AG04450 (cell line): Measurements from ENCODE around the gene AK8. TPM values are rescaled to one million over a fixed set of nuclear protein-coding genes. Genes with fewer than 3 reads are reported as not detected.

Experiments
- CTCF ChIA-PET: fragments of 300-600, 350-600 bp; formaldehyde crosslinking; extraction: SDS; loops from one replicate; lab custom pipeline; 2022; ENCODE audit warnings: antibody characterized with exemption, inconsistent platforms; lab: Charles Lee
- POLR2A ChIA-PET: fragments of 350-600 bp; formaldehyde crosslinking; extraction: SDS; loops from one replicate; lab custom pipeline; 2021; ENCODE audit warnings: antibody characterized with exemption, inconsistent platforms; lab: Yijun Ruan, JAX
- DNase-seq: peaks from one replicate; pipeline ENCODE4 v3.0.0-alpha.2; 2011; ENCODE audit warnings: low read depth, low spot score
- H3K27ac ChIP-seq: one replicate; pipeline ENCODE4 v1.5.1; 2012; ENCODE audit warnings: low read depth, low read length, control low read depth
- H3K27me3 ChIP-seq: one replicate; pipeline ENCODE4 v1.6.0; 2012; ENCODE audit warnings: low read length; ENCODE audit not compliant: control insufficient read depth, insufficient read depth
- H3K4me3 ChIP-seq: 2 replicates; pipeline ENCODE4 v1.5.1; 2011; ENCODE audit warnings: mild to moderate bottlenecking, low read depth, low read length, control low read depth
- H3K9me3 ChIP-seq: 2 replicates; pipeline ENCODE4 v1.5.1; 2012; ENCODE audit warnings: low read length; ENCODE audit not compliant: control insufficient read depth, insufficient read depth
- CTCF ChIP-seq: IDR thresholded peaks from 2 replicates; pipeline ENCODE4 v1.5.1; 2011; ENCODE audit warnings: low read depth, low read length, control low read depth, inconsistent platforms
- polyA plus RNA-seq: library from polyadenylated mRNA; depleted of rRNA; stranded (reverse); fragments of >200 nt; gene quantifications from 2 replicates; pipeline ENCODE4 v1.2.3, GENCODE V29; 2011

AK8 gene
- polyA plus RNA-seq, 1 experiment: 0.14 TPM

DNA sequence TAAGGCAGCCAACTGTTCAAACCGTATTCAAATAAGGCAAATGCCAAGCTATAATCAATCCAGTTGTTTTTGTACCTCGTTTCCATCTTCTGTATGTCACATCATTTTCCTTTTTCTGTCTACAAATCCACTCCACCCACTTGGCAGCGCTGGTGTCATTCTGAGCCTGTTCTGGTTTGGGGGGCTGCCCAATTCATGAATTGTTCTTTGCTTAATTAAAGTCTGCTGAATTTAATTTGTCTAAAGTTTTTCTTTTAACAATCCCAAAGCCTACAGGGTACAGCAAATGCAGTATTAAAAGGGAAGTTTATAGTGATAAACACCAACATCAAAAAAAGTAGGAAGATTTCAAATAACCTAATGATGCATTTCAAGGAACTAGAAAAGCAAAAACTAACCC is 114.5 kb downstream of the AK8 start:
- no peak for DNase-seq
- TF ChIP-seq CTCF: no peak
- peaks cover 21% of the 10 kb centered on the region for H3K27me3 ChIP-seq
- H3K27ac ChIP-seq: no peak overlapping the region
- CTCF ChIA-PET: no interaction called here
- H3K4me3 ChIP-seq: no peak overlapping the region
- POLR2A ChIA-PET: no interaction called here
- H3K9me3 ChIP-seq: 0 out of 2 replicates have a peak, but pooled peaks cover 4% of the 10 kb centered on the region

DNA sequence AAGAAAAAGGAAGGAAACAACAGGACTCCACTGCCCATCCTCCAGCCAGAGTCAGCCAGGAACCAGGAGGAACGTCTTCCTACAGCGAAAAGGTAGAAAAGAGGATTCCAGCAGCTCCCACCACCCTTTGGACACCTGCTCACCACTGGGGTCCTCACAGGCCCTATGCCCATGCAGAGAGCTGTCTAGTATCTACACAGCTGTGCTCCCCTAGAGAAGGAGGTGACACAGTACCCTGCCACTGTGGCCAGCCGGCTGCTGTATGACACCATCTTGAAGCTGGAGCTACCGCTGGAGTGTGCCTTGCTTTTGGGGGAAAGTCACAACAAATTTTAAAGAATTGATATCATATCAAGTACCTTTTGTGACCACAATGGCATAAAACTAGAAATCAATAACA is 115.2 kb downstream of the AK8 start:
- peaks cover 22% of the 10 kb centered on the region for H3K27me3 ChIP-seq
- POLR2A ChIA-PET: no interaction called here
- TF ChIP-seq CTCF: no peak
- H3K4me3 ChIP-seq: no peak overlapping the region
- 0 out of 2 replicates have a peak, but pooled peaks cover 4% of the 10 kb centered on the region for H3K9me3 ChIP-seq
- no peak overlapping the region for H3K27ac ChIP-seq
- DNase-seq: no peak
- CTCF ChIA-PET: no interaction called here

DNA sequence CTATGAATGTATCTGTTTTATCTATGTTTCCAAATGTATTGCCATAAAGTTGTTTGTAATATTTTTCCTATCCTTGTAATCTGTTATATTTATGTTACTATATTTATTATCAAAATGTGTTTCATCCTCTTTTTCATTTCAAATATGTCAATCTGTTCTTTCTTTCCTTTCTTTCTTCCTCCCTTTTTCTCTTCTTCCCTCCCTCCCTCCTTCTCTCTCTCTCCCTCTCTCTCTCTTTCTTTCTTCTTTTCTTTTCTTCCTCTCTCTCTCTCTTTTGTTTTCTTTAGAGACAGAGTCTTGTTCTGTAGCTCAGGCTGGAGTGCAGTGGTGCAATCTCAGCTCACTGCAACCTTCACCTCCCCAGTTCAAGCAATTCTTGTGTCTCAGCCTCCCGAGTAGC is 116.5 kb downstream of the AK8 start:
- H3K27ac ChIP-seq: no peak overlapping the region
- H3K9me3 ChIP-seq: 0 out of 2 replicates have a peak, but pooled peaks cover 4% of the 10 kb centered on the region
- H3K27me3 ChIP-seq: peaks cover 26% of the 10 kb centered on the region
- TF ChIP-seq CTCF: no peak
- POLR2A ChIA-PET: no interaction called here
- H3K4me3 ChIP-seq: no peak overlapping the region
- no peak for DNase-seq
- CTCF ChIA-PET: interaction anchor here (0.7 kb wide), 1 partner anchor 9 kb away, joined by 10 read pairs; no protein-coding TSS in a partner anchor

- CTCF ChIA-PET: interaction anchor here (1.0 kb wide), 1 partner anchor 252 kb away, joined by 3 read pairs; no protein-coding TSS in a partner anchor
- H3K9me3 ChIP-seq: no peaks in the 10 kb centered on the region
- H3K4me3 ChIP-seq: no peak overlapping the region
- TF ChIP-seq CTCF: no peak
- peaks cover 36% of the 10 kb centered on the region for H3K27me3 ChIP-seq
- no peak overlapping the region for H3K27ac ChIP-seq
- POLR2A ChIA-PET: no interaction called here
- DNase-seq: no peak
Measured at GRCh38 chr9:132760057-132760456, 118.0 kb downstream of the AK8 start.

DNA sequence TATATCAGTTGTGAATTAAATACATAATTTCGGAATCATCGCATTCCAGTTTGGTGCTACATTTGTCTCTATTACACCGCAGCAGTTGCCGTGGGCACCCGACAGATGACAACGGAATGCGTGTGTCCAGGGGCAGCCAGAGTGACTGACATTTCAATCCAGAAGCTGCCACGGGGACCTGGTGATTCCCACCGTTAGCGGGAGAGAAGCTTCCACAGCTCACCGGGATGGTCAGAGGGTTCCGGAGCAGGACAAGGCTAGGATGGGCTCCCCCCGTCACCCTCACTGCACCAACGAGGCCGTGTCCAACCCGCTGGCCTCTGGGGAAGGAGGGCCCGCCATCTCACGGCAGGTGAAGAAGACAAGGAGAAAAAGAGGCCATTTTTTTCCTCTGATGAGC is 121.1 kb downstream of the AK8 start:
- peaks cover 35% of the 10 kb centered on the region for H3K27me3 ChIP-seq
- CTCF ChIA-PET: no interaction called here
- no peak for DNase-seq

More for the DNA sequence above, 121.1 kb downstream of the AK8 start:
- no peaks in the 10 kb centered on the region for H3K9me3 ChIP-seq
- POLR2A ChIA-PET: no interaction called here
- no peak overlapping the region for H3K27ac ChIP-seq
- no peak overlapping the region for H3K4me3 ChIP-seq
- TF ChIP-seq CTCF: no peak
